MCF 10A (cell line): ENCODE data around the gene CACNA1B. TPM values are rescaled to one million over a fixed set of nuclear protein-coding genes. Genes with fewer than 3 reads are reported as not detected.

Experiments
- BruUV-seq: library from RNA; stranded (reverse); fragments of 400-500 nt; replicated peaks from 2 replicates; lab custom pipeline; 2021; lab: Mats Ljungman, UMichigan
- CTCF ChIA-PET: fragments of 300-600 bp; sonication (Branson Sonifier 250); formaldehyde crosslinking; extraction: SDS; loops from one replicate; lab custom pipeline; 2021; ENCODE audit warnings: antibody characterized with exemption, inconsistent platforms; lab: Yijun Ruan, JAX
- POLR2A ChIA-PET: fragments of 300-600, 350-650 bp; sonication (Branson Sonifier 250); formaldehyde crosslinking; extraction: SDS; loops from one replicate; lab custom pipeline; 2020; ENCODE audit warnings: antibody characterized with exemption, inconsistent platforms; lab: Yijun Ruan, JAX
- DNase-seq: peaks from one replicate; pipeline ENCODE4 v3.0.0-alpha.2; 2018; ENCODE audit not compliant: unreplicated experiment
- H3K27ac Mint-ChIP-seq: one replicate; pipeline ENCODE4 v1.8.0; 2022; ENCODE audit warnings: mild to moderate bottlenecking, low read depth, mixed read lengths; ENCODE audit not compliant: unreplicated experiment
- H3K27me3 Mint-ChIP-seq: one replicate; pipeline ENCODE4 v1.8.0; 2022; ENCODE audit warnings: mixed read lengths; ENCODE audit not compliant: insufficient read depth, unreplicated experiment
- H3K36me3 Mint-ChIP-seq: one replicate; pipeline ENCODE4 v1.8.0; 2022; ENCODE audit warnings: mild to moderate bottlenecking, moderate library complexity, mixed read lengths; ENCODE audit not compliant: insufficient read depth, unreplicated experiment
- H3K4me1 Mint-ChIP-seq: one replicate; pipeline ENCODE4 v1.8.0; 2022; ENCODE audit warnings: mixed read lengths; ENCODE audit not compliant: insufficient read depth, unreplicated experiment
- H3K4me3 Mint-ChIP-seq: one replicate; pipeline ENCODE4 v1.8.0; 2022; ENCODE audit warnings: mild to moderate bottlenecking, moderate library complexity, mixed read lengths; ENCODE audit not compliant: unreplicated experiment
- H3K9me3 Mint-ChIP-seq: one replicate; pipeline ENCODE4 v1.8.0; 2022; ENCODE audit warnings: mixed read lengths; ENCODE audit not compliant: unreplicated experiment
- CTCF ChIP-seq: fragments of 200-600 bp; IDR thresholded peaks from one replicate; pipeline ENCODE4 v1.8.0; 2022; ENCODE audit warnings: antibody characterized with exemption, mild to moderate bottlenecking; ENCODE audit not compliant: unreplicated experiment
- intact Hi-C: fragments of 100-400 bp; cut with micrococcal nuclease; formaldehyde crosslinking; loops from 2 replicates; pipeline ENCODE4 v1.14.1; 2022
- total RNA-seq: library from RNA; stranded (reverse); gene quantifications from 2 replicates; pipeline ENCODE4 v1.2.3, GENCODE V29; 2022

Gene CACNA1B
- total RNA-seq, 1 experiment from 2014 or later = not detected

- no peaks in the 10 kb centered on the region for H3K4me1 Mint-ChIP-seq
- H3K9me3 Mint-ChIP-seq = peaks cover 33% of the 10 kb centered on the region
- no peak for TF ChIP-seq CTCF
- BruUV-seq = no TSS peak
- H3K27ac Mint-ChIP-seq = no peak overlapping the region
- H3K27me3 Mint-ChIP-seq = no peaks in the 10 kb centered on the region
- ChIA-PET POLR2A (interaction anchor here (0.6 kb wide), 1 partner anchor 43 kb away, joined by 3 read pairs; no protein-coding TSS in a partner anchor), CTCF (no interaction called here)
- DNase-seq = no peak
- intact Hi-C loops = no loop called here
- no peaks in the 10 kb centered on the region for H3K36me3 Mint-ChIP-seq
- H3K4me3 Mint-ChIP-seq = no peak overlapping the region
These were observed 200.4 kb downstream of the CACNA1B start for GRCh38 chr9:138077898-138078540.

GRCh38 chr9:138078846-138079245 lies 201.3 kb downstream of the CACNA1B start:
- H3K27ac Mint-ChIP-seq = no peak overlapping the region
- intact Hi-C loops = no loop called here
- POLR2A ChIA-PET = interaction anchor here (0.6 kb wide), 1 partner anchor 43 kb away, joined by 3 read pairs; no protein-coding TSS in a partner anchor
- DNase-seq = no peak
- no peaks in the 10 kb centered on the region for H3K4me1 Mint-ChIP-seq
- no TSS peak for BruUV-seq
- CTCF ChIA-PET = no interaction called here
- no peaks in the 10 kb centered on the region for H3K27me3 Mint-ChIP-seq
- peaks cover 33% of the 10 kb centered on the region for H3K9me3 Mint-ChIP-seq
- no peaks in the 10 kb centered on the region for H3K36me3 Mint-ChIP-seq
- H3K4me3 Mint-ChIP-seq = no peak overlapping the region
- TF ChIP-seq CTCF = no peak

GRCh38 chr9:138080979-138081378 lies 203.4 kb downstream of the CACNA1B start:
- Mint-ChIP-seq H3K36me3 (no peaks in the 10 kb centered on the region), H3K9me3 (peaks cover 46% of the 10 kb centered on the region), H3K4me1 (no peaks in the 10 kb centered on the region), H3K4me3 (no peak overlapping the region), H3K27ac (no peak overlapping the region), H3K27me3 (no peaks in the 10 kb centered on the region)
- no TSS peak for BruUV-seq
- POLR2A ChIA-PET = no interaction called here
- TF ChIP-seq CTCF = no peak
- no peak for DNase-seq
- CTCF ChIA-PET = no interaction called here
- intact Hi-C loops = no loop called here

- TF ChIP-seq CTCF = no peak
- H3K4me1 Mint-ChIP-seq = no peaks in the 10 kb centered on the region
- H3K27me3 Mint-ChIP-seq = no peaks in the 10 kb centered on the region
- ChIA-PET POLR2A (interaction anchor here (0.9 kb wide), 1 partner anchor 39 kb away, joined by 3 read pairs; no protein-coding TSS in a partner anchor), CTCF (no interaction called here)
- H3K9me3 Mint-ChIP-seq = peaks cover 51% of the 10 kb centered on the region
- no peak overlapping the region for H3K27ac Mint-ChIP-seq
- intact Hi-C loops = no loop called here
- no TSS peak for BruUV-seq
- H3K4me3 Mint-ChIP-seq = no peak overlapping the region
- no peaks in the 10 kb centered on the region for H3K36me3 Mint-ChIP-seq
- DNase-seq = no peak
These were observed 205.5 kb downstream of the CACNA1B start for GRCh38 chr9:138082918-138083636.
